Neural cell (in vitro differentiated cells): ENCODE results near the gene LRRC9.
"Not testable (repeated sequence)": the region's sequence is repeated elsewhere in the genome, so short reads cannot be mapped to it uniquely, and the experiment has no call there.

Experiments used
- CTCF ChIP-seq: fragments of 450-650 bp; IDR thresholded peaks from 2 replicates; pipeline ENCODE4 v1.5.1; 2014; ENCODE audit warnings: antibody characterized with exemption, mild to moderate bottlenecking, moderate library complexity; ENCODE audit not compliant: poor library complexity, severe bottlenecking
- EP300 ChIP-seq: fragments of 450-650 bp; conservative IDR thresholded peaks from 2 replicates; pipeline ENCODE4 v1.6.1; 2014; ENCODE audit warnings: antibody characterized with exemption, mild to moderate bottlenecking, moderate library complexity; ENCODE audit not compliant: poor library complexity, severe bottlenecking
- EZH2 ChIP-seq: fragments of 200-600, 300-800 bp; shearing (Covaris generic), sonication (generic); IDR thresholded peaks from 2 replicates; pipeline ENCODE4 v1.6.1; 2014; ENCODE audit warnings: antibody characterized with exemption, low read length, borderline replicate concordance, mild to moderate bottlenecking; ENCODE audit not compliant: insufficient read depth, poor library complexity, severe bottlenecking
- MXI1 ChIP-seq: fragments of 450-650 bp; conservative IDR thresholded peaks from 2 replicates; pipeline ENCODE4 v1.6.1; 2014; ENCODE audit warnings: antibody characterized with exemption, mild to moderate bottlenecking; ENCODE audit not compliant: poor library complexity, severe bottlenecking
- POLR2AphosphoS5 ChIP-seq: IDR thresholded peaks from 2 replicates; pipeline ENCODE4 v1.6.1; 2012
- RAD21 ChIP-seq: fragments of 450-650 bp; conservative IDR thresholded peaks from 2 replicates; pipeline ENCODE4 v1.6.1; 2014; ENCODE audit warnings: antibody characterized with exemption, mild to moderate bottlenecking, moderate library complexity
- REST ChIP-seq: IDR thresholded peaks from 2 replicates; pipeline ENCODE4 v1.6.1; 2012; ENCODE audit warnings: borderline replicate concordance
- SMC3 ChIP-seq: fragments of 450-650 bp; conservative IDR thresholded peaks from 2 replicates; pipeline ENCODE4 v1.6.1; 2014; ENCODE audit warnings: antibody characterized with exemption, mild to moderate bottlenecking, moderate library complexity; ENCODE audit not compliant: poor library complexity
- TAF1 ChIP-seq: IDR thresholded peaks from 2 replicates; pipeline ENCODE4 v1.6.1; 2012; ENCODE audit warnings: low read depth

DNA sequence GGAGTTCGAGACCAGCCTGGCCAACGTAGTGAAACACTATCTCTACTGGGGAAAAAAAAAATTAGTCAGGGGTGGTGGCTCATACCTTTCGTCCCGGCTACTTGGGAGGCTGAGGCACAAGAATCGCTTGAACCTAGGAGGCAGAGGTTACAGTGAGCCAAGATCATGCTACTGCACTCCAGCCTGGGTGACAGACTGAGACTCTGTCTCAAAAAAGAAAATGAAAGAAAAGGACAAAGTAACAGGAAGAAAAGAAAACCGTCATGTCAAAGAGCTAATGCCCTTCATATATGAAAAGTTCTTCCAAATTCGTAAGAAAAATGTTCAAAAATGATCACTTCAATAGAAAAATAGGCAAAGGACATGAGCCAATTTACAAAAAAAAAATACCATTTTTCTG lies 179.9 kb downstream of the LRRC9 start:
- not testable (repeated sequence) for TF ChIP-seq CTCF, POLR2AphosphoS5, EZH2, RAD21, REST, EP300, TAF1, MXI1, SMC3
